Coronary artery (tissue), 2 donors: Measurements from ENCODE around the gene TUBB.
A peak's percentile ranks its signal among the peaks of the same experiment; 100 is the strongest.

ENCODE experiments used
- DNase-seq: peaks from one replicate; pipeline ENCODE4 v3.0.0-alpha.2; 2017; ENCODE audit warnings: low spot score
- H3K27ac ChIP-seq, 2 donors: fragments of 200-600 bp; sonication (generic); one replicate each; pipeline ENCODE4 v1.5.1; 2016 to 2019
- H3K4me3 ChIP-seq: fragments of 200-600 bp; sonication (generic); 2 replicates; pipeline ENCODE4 v1.5.1; 2016; ENCODE audit warnings: mild to moderate bottlenecking, moderate library complexity
- TF ChIP-seq, protein P1 (sequence below): fragments of 200-600 bp; sonication (generic); IDR thresholded peaks from one replicate; pipeline ENCODE4 v1.5.1; 2019; ENCODE audit warnings: antibody characterized with exemption

The TUBB gene

DNA sequence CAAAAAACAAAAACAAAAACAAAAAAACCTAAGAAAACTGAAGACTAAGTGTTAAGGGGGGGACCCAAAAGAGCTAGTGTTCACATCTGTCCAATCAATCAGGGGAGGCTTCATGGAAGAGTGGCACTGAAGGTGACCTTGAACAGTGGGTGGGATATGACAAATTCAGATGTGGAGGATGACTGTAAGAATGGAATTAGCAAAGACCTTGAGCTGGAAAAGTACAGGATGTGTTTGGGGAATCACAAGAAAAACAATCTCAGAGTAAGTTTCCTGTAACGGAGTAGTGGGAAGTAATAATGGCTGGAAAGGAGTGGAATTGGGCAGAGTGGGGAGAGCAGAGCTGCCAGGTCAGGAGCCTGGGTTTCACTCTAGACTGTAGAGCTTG lies 27.1 kb downstream of the TUBB start:
- no peak for DNase-seq
- Histone ChIP-seq H3K4me3 (no peak overlapping the region), H3K27ac (no peak overlapping the region)
- TF ChIP-seq, protein P1, sequence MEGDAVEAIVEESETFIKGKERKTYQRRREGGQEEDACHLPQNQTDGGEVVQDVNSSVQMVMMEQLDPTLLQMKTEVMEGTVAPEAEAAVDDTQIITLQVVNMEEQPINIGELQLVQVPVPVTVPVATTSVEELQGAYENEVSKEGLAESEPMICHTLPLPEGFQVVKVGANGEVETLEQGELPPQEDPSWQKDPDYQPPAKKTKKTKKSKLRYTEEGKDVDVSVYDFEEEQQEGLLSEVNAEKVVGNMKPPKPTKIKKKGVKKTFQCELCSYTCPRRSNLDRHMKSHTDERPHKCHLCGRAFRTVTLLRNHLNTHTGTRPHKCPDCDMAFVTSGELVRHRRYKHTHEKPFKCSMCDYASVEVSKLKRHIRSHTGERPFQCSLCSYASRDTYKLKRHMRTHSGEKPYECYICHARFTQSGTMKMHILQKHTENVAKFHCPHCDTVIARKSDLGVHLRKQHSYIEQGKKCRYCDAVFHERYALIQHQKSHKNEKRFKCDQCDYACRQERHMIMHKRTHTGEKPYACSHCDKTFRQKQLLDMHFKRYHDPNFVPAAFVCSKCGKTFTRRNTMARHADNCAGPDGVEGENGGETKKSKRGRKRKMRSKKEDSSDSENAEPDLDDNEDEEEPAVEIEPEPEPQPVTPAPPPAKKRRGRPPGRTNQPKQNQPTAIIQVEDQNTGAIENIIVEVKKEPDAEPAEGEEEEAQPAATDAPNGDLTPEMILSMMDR = no peak

DNA sequence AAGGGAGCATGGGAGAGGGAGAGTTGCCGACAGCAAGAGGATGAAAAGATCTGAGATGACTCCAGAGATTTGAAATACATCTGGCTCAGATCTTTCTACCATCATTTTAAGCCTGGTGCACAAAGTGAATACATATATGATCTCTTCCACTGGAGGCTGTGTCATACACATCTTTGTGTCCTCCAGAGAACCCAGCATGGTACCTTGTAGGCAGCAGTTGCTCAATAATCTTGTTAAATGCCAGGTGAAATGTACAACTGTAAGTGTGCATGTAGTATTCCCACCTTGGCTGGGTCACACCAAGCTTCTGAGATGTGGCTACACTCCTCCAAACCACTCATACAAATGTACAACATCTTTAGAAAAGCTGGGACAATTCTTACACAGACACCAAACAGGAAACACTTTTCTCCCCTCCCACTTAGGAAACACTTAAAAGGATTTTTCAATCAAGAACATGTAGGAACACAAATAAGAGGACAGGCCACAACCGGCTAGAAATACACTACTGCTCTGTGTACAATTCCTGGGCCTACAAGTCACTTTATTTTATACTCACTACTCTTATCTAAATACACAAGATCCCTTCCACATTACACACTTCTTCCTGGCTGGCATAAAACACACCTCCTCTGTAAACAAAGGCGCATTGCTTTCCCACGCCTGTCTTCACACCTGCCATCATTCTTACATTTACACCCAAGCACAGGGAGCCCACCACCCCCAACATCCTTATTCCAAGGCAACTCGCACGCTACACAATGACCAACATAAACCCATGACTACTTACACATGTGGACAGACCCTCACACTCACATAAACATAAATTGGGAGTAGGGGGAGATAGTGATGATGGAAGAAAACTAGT lies 28.0 kb downstream of the TUBB start:
- TF ChIP-seq, protein P1 = no peak
- Histone ChIP-seq H3K4me3 (no peak overlapping the region), H3K27ac (peak overlapping the region; percentile 0 to 5)
- DNase-seq = no peak

DNA sequence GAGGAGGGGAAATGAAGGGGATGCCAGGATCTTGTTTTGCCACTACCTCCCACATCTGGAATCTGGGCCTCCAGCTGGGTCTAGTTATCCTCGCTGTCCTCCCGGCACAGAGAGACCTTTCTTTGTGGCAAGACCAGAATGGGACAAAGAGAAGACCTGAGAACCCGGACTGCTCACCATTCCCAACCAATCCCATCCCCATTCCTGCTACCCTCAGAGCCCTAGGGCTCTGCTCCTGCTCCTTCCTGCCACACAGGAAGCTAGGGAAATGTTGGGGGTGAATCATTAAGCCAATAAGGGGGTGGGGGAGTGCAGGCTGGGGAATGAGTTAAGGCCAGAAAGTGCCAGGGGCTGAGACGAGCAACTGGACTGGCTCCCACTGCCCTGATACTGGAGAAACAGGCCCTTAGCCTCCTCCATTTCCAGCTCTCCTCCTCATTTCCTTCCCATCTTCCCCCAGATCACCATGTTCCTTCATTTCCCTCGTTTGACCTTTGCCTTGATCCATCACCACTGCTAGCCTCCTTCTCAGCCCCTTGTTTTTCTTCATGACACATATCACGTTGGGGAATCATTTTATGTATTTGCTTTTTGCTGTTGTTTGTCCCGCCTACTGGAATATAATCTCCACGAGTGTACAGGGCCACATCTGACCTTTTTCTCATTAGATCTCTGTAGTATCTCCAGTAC lies 28.8 kb downstream of the TUBB start:
- H3K27ac ChIP-seq = peak overlapping the region; percentile 0 to 2

DNA sequence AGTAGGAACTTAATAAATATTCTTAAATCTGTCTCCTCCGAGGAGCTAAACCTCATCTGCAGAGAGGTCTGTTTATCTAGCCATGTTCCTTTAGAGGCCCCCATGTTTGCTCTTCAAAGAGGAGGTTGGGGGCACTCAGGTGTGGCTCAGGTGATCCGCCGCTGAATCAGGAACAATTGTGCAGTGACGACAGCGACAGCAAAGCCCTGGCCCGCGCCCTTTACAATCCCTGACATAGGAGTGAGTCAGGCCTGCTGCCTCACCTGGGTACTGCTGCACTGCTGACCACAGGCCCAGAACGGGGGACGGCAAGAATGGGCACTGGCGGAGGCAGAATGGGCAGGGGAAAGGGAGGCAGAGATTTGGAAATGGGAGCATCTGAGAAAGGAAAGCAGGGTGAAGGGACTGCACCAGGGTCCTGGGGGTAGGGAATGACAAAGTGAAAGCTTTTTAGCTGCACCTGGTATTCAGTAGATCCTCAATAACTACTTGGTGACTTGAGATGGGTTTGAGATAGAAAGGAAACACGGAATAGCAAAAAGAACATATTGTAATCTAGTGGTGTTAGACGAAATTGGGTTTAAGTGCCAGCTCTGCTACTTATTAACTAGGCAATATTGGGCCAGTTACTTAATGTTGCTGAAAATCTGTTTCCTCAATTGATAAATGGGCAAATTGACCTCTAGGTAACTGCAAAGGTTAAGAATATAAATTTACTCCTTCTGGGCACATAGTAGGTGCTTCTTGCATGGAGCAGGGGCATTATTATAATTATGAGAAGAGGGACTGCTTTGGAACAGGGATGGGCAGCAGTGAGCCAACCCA lies 29.6 kb downstream of the TUBB start:
- peak overlapping the region in 1 of 2 donors; percentile 6 for H3K27ac ChIP-seq
- DNase-seq = no peak
- TF ChIP-seq, protein P1 = no peak
- H3K4me3 ChIP-seq = no peak overlapping the region

More for the DNA sequence above, 28.8 kb downstream of the TUBB start:
- TF ChIP-seq, protein P1 = no peak
- DNase-seq = no peak
- no peak overlapping the region for H3K4me3 ChIP-seq

DNA sequence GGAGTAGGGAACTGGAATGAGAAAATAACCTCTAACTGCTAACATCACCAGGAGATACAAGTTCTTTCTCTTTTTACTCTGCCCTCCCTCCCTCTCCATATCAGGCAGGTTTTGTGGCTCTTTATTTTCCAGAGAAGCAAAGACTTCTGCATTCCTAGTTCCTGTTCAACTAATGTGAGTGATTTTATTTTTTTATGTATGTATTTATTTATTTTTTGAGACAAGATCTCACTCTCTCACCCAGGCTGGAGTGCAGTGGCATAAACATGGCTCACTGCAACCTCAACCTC lies 30.2 kb downstream of the TUBB start:
- Histone ChIP-seq H3K27ac (peak overlapping the region in 1 of 2 donors; percentile 6), H3K4me3 (no peak overlapping the region)
- DNase-seq = no peak
- TF ChIP-seq, protein P1 = no peak

DNA sequence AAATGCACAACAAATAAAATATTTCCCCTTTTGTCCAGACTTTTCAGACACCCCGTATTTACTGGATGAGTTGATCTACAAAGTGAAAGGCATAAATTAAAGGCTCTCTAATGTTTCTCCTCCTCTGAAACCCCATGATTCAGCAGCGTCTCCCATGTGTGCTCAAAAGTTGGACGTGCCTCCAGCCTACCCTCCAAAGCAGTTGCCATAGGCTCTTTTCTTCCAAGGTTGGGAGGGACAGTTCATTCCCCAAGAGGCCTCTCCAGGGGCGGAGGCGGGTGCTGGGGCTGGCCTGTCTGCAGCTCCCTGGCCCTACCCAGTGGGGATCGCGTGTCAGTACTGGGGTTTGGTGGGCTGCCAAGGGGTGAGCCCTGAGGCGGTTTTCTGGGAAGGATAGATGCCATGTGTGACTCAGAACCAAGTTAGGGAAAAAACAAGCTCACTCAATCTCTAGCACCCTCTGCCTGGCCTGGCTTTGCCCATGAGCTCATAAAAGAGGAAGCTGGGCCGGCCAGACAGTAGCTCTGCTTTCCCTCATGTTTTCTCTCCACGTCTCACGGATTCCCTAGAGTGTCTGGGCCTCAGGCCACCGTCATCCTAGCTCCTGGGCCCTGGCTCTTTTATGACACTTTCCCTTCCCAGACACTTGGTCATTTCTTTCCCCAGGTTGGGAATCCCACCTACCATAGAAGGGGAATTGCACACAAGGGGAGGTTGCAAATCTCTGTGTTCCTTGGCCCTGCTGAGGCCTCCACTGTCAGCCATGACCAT lies 32.2 kb downstream of the TUBB start:
- peak overlapping the region; percentile 41 for H3K4me3 ChIP-seq
- peak; percentile 99 for DNase-seq
- peak overlapping the region; percentile 93 to 96 for H3K27ac ChIP-seq
- TF ChIP-seq, protein P1 = no peak
